Superior temporal gyrus (tissue), 1 donor: Measurements from ENCODE around the gene FOXL3.

Source experiments
- DNase-seq: peaks from one replicate; pipeline ENCODE4 v3.0.0-alpha.2; 2016; ENCODE audit errors: extremely low spot score

FOXL3 gene

DNA sequence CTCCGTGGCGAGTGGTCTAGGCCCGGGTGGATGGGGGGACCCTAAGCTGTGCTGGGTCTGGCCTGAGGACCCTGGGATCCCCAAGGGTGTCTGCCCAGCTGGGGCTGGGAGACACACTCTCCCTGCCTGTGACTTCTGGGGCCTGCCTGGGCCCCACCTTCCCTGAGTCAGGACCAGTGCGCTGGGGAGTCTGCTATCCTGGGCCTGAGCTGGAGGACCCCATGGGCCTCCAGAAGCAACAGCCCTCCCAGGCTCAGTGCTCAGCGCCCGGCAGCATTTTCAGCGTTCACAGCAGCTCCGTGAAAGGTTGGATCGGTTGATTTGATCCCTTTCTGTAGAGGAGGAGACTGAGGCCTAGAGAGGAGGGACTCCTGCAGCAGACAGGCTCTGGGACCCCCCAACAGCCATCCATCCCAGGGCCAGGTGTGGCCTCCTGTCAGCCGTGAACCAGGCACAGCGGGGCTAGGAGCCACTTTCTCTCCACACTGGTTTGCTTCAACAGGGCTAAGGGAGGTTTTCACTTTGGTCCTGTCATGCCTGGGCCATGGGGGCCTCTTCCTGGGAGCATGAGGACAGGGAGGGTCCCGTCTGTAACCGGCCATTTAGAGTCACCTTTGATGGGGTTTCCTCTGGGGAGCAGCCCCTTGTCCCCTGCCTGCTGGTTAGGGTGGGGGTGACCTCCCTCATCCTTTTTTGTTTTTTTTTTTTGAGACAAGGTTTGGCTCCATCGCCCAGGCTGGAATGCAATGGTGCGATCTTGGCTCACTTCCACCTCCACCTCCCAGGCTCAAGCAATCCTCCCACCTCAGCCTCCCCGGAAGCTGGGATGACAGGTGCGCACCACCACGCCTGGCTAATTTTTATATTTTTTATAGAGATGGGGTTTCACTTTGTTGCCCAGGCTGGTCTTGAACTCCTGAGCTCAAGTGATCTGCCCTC lies 12.4 kb downstream of the FOXL3 start:
- no peak for DNase-seq

DNA sequence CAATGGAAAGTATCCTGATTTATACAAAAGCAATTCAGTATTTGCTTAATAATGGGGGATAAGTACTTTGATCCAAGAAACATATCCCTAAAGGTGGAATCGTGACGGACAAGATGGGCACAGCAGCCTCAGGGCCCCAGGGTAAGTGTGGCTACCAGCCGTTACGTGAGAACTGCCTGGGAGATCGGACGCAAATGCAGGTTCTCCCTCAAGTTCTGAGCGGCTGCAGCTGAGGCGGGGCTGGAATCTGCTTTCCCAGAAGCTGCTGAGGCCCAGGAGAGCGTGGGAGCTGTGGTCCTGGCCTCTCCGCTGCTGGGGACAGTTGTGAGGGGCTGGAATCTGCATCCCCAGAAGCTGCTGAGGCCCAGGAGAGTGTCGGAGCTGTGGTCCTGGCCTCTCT lies 13.5 kb downstream of the FOXL3 start:
- DNase-seq, result no peak

DNA sequence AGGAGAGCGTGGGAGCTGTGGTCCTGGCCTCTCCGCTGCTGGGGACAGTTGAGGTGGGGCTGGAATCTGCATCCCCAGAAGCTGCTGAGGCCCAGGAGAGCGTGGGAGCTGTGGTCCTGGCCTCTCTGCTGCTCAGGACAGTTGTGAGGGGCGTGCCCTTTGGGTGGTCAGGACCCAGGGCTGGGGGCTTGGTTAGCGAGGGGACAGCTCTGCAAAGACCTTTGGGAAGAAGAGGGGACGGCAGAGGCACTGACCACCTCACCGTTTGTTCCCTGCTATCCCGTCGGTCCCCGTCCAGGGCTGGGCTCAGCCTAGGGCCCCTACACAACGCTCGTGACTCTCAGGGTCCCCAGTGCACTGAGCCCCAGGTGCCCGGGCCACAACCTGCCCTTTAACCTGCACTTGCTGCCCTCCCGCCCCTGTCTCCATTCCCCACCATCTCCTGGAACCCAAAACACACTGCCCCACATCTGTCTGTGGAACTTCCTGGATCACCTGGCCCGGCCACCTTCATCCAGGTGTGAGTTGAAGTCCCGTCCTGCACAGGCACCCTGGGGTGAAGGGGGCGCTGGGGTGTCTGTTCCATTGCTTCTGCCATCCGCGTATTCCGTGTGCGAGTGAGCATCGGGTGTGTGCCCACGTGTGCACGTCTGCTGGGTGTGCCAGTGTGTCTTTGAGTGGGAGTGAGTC lies 14.1 kb downstream of the FOXL3 start:
- no peak for DNase-seq

DNA sequence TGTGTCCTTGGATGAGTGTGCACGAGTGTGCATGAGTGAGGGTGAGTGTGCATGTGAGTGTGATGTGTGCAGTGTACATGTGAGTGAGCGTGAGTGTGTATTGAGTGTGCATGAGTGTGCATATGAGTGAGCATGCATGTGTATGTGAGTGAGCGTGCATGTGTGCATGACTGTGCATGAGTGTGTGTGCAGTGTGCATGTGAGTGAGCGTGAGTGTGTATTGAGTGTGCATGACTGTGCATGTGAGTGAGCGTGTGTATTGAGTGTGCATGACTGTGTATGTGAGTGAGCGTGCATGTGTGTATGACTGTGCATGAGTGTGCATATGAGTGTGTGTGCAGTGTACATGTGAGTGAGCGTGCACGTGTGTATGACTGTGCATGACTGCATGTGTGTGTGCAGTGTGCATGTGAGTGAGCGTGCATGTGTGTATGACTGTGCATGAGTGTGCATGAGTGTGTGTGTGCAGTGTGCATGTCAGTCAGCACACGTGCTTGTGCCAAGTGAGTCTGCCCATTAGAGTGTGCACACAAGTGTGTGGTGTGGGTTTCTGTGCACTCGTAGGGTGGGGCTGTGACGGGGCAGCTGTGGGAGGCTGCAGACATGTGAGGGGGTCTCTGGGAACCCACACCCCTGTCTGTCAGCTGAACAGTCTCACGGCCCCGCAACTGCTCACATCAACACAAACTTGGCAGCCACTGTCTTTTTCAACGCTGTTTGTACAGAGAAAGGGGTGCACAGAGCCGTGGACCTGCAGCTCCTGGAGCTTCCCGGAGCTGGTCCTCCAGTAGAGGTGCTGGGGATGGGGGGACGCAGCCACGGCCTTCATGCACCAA lies 14.8 kb downstream of the FOXL3 start:
- no peak for DNase-seq

DNA sequence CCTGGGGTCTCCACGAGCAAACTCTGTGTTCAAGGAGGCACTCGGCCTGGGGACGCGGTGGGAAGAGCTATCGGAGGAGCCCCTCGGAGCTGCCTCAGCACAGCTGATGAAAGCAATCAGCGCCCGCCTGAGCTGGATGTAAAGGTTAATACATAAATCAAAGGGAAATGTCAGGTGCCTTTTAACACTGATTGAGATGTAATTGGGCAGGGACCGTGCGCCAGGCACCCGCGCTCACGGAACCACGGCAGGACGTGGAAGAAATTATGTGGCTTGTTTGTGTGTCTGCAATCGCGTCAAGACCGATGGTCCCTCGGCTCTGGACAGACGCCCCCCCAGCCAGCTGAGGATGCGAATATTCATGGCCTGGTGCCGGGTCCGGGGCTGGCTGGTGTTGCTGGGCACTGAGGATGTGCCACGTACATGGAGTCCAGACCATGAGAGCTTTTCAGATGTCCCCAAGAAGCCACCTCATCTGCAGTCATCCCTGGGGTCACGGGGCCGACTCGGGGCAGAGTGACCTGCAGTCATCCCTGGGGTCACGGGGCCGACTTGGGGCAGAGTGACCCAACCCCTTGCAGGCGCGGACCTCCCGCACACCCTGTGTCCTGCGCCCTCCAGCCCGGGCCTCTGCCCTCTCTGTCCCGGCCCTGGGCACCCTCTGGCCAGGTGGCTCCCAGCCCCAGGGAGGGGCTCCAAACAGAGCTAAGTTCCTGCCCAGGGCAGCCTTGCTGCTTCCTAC lies 15.6 kb downstream of the FOXL3 start:
- DNase-seq, result no peak

DNA sequence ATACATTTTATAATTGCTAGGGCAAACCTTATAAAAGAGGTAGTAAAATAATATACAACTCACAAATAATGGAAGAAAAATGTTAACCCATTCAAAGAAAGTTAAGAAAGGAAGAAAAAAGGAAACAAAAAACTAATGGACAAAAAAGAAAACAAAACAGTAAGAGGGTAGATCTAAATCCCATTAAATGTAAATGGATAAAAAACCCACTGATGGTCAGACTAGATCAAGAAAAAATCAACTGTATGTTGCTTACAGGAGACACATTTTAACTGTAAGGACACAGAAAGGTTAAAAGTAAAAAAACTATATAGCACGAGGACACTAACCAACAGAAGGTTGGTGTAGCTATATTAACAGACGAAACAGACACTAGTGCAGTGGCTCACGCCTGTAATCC lies 18.0 kb downstream of the FOXL3 start:
- no peak for DNase-seq

DNA sequence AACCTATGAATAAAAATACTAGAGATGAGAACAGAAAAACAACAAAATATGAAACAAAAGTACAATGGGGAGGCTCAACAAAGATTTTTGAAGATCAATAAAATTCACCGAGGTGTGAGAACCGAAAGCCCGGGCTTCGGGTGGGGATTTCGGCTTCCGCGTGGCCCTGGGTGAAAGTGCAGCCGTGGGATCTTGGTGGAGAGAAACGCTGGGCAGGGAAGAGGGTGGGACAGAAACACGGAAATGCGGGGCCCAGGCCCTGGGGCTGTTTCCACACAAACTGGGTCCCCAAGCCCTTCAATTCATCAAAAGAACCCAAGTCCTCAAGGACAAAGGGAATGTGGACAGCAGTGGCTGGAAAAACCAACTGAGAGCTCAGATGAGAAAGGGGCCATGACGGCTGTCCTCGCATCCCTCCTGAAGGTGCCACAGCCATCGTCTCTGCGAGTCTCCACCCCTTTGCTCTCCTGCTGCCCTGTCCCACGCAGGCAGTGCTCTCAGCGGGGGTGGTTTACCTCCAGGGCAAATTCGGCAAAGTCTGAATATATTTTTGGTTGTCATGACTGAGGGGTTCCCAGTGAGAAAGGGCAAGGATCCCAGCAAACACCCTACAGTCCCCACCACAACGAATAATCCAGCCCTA lies 19.7 kb downstream of the FOXL3 start:
- DNase-seq, result no peak

DNA sequence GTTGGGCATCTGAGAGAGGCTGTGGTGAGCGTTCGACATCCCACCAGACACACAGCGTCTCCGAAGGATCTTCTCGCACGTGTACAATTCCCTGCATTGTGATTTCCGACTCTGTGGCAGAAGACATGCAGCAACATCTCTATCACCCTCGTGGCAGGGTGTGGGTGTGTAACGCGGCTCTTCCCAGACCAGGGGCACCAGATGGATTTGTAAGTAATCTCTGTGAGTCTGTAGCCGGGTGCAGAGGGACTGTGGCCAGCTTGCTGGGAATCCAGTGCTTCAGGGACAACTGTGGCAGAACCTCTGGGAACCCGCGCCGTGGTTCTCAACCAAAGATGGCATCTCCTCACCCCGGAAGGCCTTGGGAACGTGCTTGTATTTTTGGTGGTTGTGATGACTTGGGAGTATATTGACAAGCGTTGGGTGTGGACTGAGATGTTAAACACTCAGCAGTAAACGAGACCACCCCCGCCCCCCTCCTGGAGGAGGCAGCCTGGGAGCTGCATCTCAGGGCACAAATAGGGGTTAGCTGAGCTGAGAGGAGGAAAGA lies 21.2 kb downstream of the FOXL3 start:
- no peak for DNase-seq

DNA sequence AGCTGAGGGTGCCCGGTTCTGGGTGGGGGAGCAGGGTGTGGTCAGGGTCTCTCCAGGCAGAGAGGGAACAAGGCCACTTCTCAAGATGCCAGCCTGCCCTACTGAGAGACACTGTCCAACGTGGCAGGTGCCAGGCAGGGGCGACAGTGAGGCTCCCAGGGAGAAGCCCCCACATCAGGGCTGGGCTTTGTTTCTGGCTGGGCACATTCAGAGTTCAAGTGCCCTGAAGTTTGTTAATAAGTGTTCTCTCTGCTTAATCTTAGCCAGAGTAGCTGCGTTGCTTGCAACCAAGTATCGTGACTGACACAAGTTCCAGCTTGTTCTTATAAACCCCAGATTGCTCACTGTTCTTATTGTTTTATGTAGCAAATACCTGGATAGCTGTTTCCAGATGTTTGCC lies 21.8 kb downstream of the FOXL3 start:
- DNase-seq, result no peak

DNA sequence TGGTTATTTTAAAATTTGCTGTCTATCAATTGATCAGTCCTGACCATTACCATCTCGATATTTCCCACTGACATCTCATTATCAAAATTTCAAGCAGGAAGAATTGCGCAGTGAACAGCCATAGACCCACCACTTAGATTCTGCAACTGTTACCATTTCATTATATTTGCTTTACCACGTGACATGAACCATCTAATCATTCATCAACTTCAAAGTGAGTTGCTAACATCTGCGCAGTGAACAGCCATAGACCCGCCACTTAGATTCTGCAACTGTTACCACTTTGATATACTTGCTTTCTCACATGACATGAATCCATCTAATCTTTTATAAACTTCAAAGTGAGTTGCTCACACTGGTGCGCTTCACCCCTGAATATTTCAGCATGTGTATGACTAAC lies 22.5 kb downstream of the FOXL3 start:
- DNase-seq, result no peak

DNA sequence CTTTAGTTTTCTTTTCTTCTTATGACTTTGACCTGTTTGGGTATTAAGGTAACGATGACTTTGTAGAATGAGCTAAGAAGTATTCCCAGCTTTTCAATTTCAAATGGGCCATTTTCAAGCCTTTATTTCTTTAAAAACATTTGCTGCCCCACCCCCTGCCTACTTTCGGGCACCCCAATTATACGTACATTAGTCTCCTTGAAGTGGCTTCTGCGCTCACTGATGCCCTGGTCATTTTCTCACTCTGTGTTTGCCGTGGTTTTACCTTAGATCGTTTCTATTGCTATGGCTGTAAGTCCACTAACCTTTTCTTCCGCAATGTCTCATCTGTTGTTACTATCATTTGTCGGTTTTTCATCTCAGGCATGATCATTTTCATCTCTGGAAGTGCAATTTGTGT lies 24.9 kb downstream of the FOXL3 start:
- no peak for DNase-seq

DNA sequence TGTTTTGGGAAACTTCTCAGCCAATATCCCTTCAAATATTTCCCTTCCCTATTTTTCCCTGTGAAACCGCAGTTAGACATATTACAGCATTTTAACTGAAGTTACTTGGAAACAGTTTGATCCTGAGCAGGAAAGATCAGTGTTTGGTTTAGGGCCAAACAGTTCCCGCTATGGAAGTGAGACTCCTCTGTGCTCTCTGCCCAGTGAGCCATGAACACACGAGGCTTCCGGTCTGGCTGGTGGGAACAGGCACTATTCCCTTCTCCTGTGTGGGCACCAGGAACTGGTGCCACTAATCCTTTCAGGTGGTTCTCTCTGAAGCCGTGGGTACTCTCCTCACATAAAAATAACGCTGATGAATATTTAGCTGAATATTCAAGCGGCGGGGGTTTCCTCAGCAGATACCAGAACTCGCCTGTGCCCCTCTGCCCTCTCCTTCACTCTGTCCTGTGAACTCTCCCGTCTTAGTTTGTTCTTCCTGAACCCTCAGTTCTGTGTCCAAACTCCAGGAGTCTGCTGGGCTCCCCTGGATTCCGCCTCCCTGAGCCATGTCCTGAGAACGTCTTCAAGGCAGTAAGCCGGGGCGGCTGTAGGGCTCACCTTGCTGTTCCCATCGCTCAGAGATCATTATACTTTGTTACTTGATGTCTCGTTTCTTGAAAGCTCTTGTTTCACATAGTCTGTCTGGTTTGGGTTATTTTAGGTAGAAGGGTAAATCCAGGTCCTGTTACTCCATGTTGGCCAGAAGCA lies 25.7 kb downstream of the FOXL3 start:
- no peak for DNase-seq

DNA sequence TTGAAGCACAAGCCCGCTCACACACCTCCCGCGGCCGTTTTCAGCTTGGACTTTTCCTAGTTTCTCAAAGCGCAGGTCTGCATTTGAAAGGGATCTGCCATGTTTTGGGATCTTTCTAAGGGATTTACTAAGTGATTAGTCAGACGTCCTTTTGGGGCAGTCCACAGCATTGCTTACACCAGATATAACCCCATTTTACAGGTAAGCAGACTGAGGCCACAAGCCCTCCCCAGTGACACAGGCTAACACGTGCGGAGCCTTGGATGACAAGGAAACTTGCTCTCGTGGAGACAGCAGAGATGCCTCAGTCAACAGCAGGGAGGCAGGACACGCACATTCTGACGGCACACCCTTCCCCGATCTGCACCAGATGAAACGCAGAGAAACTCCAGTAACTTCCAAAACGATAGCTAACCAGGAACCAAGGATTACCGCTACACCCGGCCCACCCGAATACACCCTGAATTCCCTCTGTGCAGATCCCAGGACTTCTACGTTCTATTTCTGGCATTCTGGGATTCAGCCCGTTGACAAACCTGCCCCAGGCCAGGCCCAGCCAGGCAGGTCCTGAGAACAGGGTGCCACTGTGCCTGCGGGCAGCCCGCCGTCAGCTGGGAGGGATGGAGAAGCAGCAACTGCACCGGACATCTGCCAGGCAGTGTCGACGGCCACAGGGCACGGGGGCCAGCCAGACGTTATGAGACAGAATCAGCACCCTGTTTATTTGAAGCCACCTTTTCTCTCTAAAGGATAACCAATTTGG lies 27.9 kb downstream of the FOXL3 start:
- no peak for DNase-seq

DNA sequence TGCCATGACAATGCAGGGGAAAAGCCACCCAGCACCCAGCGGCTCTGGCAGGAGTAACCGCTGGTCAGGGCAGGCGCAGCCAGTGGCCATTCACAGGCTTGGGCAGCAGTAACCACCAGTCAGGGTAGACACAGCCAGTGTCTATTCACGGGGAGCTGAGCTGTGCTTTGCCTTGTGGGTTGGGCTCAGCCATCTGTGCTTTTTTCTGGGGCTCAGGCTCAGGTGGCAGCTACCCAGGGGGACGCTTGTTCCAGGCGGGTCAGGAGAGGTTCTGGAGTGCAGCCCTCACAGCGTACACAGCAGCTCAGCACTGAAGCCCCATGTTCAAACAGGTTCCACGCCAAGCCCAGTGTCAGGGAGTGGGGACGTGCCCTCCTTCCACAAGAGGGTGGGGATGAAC lies 28.5 kb downstream of the FOXL3 start:
- no peak for DNase-seq

DNA sequence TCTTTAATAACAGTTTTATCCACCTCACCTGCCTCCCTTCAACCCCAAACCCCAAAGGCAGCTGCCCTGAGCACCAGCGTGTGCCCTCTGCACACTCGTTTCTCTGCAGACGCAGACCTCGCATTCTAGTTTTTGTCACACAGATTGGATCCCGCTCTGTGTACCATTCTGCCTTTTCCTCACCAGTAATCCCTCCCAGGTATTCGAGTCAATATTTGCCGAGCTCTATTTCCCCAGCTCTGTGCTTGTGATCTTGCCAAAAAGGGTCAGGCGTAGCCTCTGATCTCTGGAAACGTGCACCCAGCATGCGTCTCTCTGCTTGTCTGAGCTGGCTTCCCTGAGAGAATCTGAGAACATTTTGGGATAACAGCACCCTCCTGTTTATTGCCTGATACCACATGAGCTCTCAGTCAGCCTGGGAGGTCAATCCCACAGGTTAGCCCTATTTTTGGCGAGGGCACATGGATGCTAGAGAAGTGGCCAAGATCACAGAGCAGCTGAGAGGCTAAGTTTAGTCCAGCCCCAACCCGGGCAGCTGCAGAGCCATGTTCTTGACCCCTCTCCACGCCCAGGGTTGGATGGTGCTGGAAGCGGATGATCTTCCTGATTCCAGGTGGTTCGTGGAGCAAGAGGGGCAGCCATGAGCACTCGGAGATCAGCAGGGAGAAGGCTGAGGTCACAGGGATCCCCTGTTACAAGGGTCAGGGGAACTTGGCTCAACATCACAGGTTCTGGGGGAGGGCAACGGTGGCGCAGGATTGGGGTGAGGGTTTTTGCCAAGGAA lies 29.1 kb downstream of the FOXL3 start:
- no peak for DNase-seq

DNA sequence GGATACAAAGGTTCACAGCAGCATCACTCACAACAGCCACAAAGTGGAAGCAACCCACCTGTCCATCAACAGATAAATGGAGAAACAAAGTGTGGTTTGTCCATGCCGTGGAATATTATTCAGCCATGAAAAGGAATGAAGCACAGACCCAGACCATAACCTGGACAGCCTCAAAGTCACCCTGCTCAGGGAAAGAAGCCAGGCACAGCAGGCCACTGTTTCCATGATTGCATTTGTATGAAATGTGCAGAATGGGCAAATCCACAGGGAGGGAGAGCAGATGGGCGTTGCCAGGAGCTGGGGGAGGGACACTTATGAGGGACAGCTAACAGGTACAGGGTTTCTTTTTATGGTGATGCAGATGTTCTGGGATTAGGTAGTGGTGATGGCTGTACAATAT lies 30.3 kb downstream of the FOXL3 start:
- no peak for DNase-seq

DNA sequence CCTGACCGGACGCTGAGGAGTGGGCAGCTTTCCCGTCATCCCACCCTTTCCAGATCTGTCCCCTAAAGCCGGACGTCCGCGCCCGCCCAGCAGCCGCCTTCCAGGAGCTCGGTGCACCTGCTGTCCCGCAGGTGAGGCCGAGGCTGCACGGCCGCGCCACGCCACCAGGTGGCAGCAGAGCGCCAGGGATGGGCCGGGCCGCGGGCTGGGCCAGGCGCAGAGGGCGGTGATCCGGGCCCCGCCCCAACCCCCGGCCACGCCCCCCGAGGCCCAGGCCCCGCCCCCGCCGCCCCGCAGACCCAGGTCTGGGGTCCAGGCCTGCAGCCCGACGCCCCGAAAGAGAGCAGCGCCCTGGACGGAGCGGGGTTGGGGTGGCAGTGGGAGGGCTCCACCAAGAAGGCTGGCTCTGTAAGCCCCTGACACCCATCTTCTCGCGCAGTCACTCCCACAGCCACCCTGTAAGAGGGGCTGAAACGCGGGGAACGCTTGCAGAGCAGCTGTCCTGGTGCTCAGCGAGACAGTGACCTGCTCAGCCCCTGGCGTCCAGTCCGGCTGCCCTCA lies 32.2 kb downstream of the FOXL3 start:
- DNase-seq, result peak; percentile 48

DNA sequence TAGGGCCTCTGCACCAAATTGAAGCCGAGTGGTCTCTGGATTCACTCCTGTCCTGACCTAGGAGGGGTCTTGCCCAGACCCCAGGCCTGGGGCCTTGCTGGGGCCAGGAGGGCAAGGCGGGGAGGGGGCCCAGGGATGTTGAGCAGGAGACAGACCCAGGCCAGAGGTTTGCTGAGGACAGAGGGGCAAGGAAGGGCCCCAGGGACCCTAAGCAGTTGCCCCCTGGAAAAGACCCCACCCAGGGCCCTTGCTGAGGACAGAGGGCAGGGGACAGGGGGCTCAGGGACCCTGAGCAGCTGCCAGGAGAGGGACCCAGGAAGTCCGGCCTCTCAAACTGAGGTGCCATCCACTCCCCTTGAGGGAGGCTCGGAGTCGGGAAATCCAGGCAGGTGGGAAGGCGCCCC lies 32.7 kb downstream of the FOXL3 start:
- DNase-seq, result no peak
